Urinary bladder (tissue), 4 donors: ENCODE results near the gene ANTXR2. TPM values are rescaled to one million over a fixed set of nuclear protein-coding genes. Genes with fewer than 3 reads are reported as not detected.

Experiments used
- DNase-seq: peaks from one replicate; pipeline ENCODE4 v3.0.0-alpha.2; 2015; ENCODE audit errors: extremely low spot score
- H3K27ac ChIP-seq: one replicate; pipeline ENCODE4 v1.5.1; 2013; ENCODE audit warnings: low read depth, mild to moderate bottlenecking, moderate library complexity
- H3K36me3 ChIP-seq: one replicate; pipeline ENCODE4 v1.6.1; 2013; ENCODE audit warnings: mild to moderate bottlenecking, moderate library complexity; ENCODE audit not compliant: insufficient read depth
- H3K4me1 ChIP-seq: one replicate; pipeline ENCODE4 v1.6.1; 2013; ENCODE audit warnings: mild to moderate bottlenecking, moderate library complexity; ENCODE audit not compliant: insufficient read depth
- H3K4me3 ChIP-seq: one replicate; pipeline ENCODE4 v1.5.1; 2013; ENCODE audit warnings: low read depth, low read length
- WGBS: extraction: QIAGEN DNeasy Blood & Tissue Kit; methylation state at CpG from one replicate; pipeline ENCODE4 v1.1.7; 2013; 5-methylcytosine and 5-hydroxymethylcytosine counted together
- polyA plus RNA-seq: library from polyadenylated mRNA; stranded (reverse); fragments of 200-250 nt; gene quantifications from one replicate; pipeline ENCODE4 v1.2.3, GENCODE V29; 2013
- total RNA-seq: library from RNA; depleted of rRNA; stranded (reverse); fragments of >200 nt; gene quantifications from one replicate; pipeline ENCODE4 v1.2.3, GENCODE V29; 2014
- donor health status: healthy with polysubstance abuse.
- donor health status: healthy.

Gene ANTXR2
- total and polyA plus RNA-seq, 2 donors, result 133 to 149 TPM

DNA sequence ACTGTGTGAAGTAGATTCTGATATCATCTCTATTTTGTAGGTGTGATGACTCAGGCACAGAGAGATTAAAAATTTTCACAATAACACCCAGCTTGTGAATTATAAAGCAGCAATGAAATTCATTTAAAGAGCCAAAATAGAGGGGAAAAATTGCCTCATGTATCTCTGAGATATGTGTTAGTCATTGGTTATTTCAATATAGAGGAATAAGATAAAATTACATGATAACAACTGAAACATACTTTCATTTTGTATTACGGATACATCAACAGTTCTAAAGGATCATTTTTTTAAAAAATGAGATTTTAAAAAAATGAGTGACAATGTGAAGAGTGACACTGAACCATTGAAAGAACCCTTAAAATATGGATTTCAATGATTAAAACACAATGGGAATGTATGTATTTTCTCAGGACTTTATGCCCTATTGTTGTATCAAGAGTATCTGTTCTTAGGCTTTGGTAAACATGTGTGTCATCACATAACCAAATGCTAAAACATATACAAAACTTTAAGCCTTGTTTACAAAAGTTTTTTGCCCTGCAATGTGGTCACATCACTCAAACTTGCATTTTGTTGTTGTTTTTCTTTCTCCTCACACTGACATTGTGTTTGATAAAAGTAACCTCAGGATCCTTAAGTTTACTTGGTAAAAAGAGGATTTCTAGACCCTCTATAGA lies 221.3 kb downstream of the ANTXR2 start:
- 67% methylated on average over 1 of the region's 1 CpG for WGBS

More for the DNA sequence above, 221.3 kb downstream of the ANTXR2 start:
- H3K4me3 ChIP-seq, result no peak overlapping the region
- no peak overlapping the region for H3K27ac ChIP-seq
- no peak for DNase-seq
- H3K36me3 ChIP-seq, result no peaks in the 10 kb centered on the region
- H3K4me1 ChIP-seq, result no peaks in the 10 kb centered on the region

Other genes with a start within 250 kb of the ANTXR2 start
- 7.5 TPM for gene PRDM8, start 124.3 kb upstream of the ANTXR2 start, total RNA-seq
- 13.7 TPM for gene PRDM8, start 124.3 kb upstream of the ANTXR2 start, polyA plus RNA-seq
- gene FGF5, start 193.4 kb upstream of the ANTXR2 start, total RNA-seq, result 0.05 TPM
- gene FGF5, start 193.4 kb upstream of the ANTXR2 start, polyA plus RNA-seq, result not detected